GM19438 (cell line): ENCODE data around the gene AUTS2.
A peak's percentile ranks its signal among the peaks of the same experiment; 100 is the strongest.

Experiments
- ATAC-seq: cut with Tn5 transposase; IDR thresholded peaks from one replicate; pipeline ENCODE4 v1.9.1; 2021; ENCODE audit warnings: low read depth; ENCODE audit not compliant: unreplicated experiment

AUTS2 gene

GRCh38 chr7:69710768-69711438, 112.6 kb downstream of the AUTS2 start:
- ATAC-seq = no peak

DNA sequence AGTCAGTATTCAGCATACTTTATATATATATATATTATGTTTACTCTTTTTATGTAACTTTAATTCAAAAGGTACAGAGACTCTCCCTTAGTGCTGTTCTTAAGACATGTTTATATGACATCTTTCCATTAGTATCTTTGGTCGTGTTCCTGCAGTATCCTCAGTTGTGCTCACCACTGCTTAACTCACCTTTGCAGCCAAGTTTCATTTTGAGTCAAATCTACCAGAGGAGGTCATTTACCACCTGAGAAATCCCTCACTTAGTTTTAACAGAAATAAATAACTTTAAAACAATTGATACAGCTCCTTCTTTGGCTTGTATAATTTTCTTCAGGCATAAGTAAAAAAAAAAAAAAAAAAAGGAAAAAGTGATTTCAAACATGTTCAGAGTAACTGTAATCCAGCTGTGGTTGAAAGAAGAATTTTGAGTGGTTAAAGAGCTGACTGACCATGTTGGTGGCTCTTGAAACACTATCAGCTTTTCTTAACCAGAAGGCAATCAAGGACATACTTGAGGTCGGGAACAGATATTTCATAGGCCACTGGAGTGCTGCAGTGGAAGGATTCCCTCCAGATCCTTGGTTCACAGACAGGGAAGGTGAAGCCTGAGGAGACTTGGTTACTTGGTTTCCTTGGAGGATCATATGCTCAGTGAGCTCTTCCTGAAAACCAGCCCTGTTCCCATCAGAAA, 116.8 kb downstream of the AUTS2 start:
- no peak for ATAC-seq

- ATAC-seq = no peak
Measured at GRCh38 chr7:69717221-69717620, 118.9 kb downstream of the AUTS2 start.

- no peak for ATAC-seq
Measured at GRCh38 chr7:69719717-69720116, 121.4 kb downstream of the AUTS2 start.

DNA sequence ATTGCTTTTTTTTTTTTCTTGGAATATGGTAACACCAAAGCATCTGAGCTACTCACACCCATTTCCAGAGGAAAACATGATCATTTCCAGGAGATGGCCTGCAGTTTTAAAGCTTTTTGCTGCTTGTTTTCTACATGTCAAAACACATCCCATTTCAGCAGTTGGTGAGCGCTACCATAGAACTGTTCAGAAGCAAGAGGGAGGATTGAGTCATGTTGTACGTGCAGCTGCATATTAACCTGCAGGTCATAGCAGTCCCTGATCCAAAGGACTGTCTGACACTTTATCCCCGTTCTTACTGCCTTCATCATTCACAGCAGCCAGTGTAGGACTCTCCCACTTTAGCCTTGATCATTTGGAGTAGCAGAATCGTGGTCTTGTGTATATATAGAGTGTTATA, 124.6 kb downstream of the AUTS2 start:
- ATAC-seq = no peak

- ATAC-seq = no peak
Measured at GRCh38 chr7:69723663-69724062, 125.4 kb downstream of the AUTS2 start.

DNA sequence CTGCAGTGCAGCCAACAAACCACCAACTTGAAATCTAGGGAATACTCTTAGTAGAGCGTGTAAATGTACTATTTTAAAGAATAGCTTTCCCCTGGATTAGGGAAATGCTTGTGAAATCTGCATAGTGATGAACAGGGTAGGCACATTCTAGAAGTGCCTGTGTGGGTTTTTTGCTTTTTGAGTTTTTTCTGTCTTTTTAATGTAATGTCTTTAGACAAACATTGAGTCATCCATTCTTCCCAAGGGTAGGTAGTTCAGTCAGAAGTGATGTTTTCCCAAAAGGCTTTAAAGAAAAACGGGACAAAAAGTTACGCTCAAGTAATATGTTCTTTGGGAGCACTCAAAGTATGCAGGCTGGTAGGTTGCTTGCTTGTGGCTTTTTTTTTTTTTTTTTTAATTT, 130.0 kb downstream of the AUTS2 start:
- ATAC-seq = no peak

GRCh38 chr7:69732203-69732602, 133.9 kb downstream of the AUTS2 start:
- no peak for ATAC-seq

DNA sequence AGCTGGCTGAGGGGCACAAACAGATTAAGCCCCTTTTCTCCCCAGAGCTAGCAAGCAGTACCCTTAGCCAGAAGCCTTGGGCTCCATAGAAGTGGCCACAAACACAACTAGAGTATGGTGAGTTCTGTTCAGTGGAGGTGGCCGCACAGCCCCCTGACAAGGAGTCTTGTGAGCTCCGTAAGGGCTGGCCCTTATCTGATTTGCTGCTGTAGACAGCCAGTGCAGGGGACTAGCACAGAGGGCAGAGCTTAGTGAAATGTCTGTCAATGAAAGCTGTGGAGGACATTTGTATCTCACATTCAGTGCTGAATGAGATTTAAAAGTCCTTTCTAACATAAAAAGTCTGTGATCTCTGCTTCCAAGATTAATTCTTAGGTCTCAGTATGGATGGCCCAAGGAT, 137.3 kb downstream of the AUTS2 start:
- no peak for ATAC-seq

DNA sequence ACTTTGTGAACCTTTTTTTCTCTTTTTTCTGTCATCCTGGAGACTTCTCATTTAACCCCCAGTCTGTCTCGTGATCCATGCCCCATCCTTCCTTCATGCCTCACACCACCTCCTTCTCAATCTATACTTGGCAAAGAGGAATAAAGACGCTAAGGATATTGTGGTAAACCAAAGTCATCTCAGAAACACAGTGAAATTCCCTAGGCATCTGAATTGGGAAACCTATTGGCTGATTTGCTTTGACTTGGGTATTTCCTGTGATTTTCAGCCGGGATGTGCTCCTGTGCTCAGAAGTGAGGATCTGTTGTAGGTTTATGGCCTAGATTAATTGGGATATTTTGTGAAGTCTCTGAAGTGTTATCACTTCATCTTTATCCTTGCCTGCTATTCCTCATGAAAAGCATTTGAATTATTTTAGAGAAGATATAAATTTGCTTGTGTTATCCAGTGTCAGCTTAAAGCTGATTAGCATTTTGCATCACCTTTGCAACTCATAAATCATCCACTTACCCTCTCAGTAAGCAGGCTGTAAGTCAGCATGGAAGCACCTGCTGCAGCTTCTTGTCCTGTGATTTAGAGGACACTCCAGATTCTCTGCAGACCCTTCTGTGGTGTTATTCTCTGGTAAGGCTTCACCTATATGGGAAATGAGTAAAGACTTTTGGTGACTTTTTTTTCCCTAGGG, 138.0 kb downstream of the AUTS2 start:
- no peak for ATAC-seq

DNA sequence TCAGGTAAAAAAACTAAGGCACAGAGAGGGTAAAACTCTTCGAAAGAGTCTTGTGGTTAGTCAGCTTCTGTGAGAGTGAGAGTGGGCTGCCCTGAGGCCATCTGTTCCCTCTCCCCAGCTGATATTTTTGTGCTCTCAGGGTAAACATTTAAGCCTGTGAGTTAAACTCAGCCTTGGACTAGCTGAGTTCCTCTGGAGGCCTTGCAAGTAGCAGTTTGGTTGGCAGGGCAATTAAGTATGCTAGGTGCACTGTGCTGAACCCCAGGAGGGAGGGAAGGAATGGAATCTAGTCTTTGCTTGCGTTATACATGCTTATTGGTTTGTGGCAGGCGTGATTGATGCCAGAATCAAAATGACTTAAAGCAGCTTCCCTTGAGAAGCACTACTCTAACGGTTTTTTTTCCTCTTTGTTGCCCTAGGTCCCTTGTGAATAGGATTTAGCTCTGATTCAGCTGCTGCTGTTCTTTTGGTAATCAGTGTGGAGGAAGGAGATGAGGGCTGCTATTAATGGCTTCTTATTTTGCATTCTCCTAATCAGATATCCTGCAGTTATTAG, 140.2 kb downstream of the AUTS2 start:
- ATAC-seq = peak; percentile 76

DNA sequence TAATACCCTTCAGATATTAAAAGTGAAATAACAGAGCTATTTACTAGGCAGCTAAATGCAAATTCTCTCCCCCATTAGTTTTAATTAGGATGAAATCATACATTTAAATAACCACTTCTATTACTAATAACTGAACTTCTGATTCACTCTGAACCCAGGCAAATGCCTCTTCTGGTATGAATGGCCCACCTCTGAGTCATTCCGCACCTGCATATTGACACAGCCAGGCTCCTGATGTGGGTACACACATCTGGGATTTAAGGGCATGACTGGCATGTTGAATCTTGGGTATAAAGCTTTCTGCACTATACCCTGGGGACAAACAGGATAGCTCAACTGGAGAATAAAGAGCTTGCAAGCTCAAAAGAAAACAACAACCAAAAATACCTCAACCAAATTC, 140.9 kb downstream of the AUTS2 start:
- no peak for ATAC-seq

- ATAC-seq = peak; percentile 63
Measured at GRCh38 chr7:69739931-69740431, 141.7 kb downstream of the AUTS2 start.

GRCh38 chr7:69742237-69742636, 144.0 kb downstream of the AUTS2 start:
- no peak for ATAC-seq

DNA sequence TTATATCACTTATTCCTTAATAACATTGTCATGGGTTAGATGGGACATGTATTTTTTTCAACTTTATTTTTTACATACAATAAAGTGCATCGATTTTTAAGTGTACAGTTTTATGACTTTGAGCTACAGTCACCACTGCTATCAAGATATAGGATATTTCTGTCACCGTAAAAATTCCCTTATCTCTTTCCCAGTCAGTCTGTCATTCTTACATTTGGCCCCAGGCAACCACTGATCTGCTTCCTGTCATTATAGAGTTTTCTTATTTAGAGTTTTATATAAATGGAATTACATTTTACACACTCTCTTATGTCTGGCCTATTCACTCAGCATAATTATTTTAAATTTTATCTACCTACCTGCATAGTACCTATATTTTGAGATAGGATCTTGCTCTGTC, 145.2 kb downstream of the AUTS2 start:
- no peak for ATAC-seq

- ATAC-seq = no peak
Measured at GRCh38 chr7:69744026-69744425, 145.8 kb downstream of the AUTS2 start.

GRCh38 chr7:69746383-69746782, 148.1 kb downstream of the AUTS2 start:
- no peak for ATAC-seq

DNA sequence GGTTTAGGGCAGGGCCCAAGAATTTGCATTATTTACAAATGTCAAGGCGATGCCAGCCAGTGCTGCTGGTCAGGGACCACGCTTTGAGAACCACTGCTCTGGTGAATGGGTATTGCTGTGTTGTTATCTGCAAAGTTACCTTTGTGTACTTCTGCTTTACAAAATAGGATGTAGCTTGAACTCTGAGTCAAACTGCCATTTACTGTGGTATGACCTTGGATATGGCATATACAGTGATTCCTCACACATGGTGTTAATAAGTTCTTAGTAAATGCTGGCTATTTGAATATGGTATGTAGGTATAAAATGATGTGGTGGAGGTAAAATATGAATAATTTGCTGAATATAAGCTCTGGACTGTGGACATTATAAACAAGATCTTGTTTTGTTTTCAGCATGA, 148.9 kb downstream of the AUTS2 start:
- ATAC-seq = no peak

DNA sequence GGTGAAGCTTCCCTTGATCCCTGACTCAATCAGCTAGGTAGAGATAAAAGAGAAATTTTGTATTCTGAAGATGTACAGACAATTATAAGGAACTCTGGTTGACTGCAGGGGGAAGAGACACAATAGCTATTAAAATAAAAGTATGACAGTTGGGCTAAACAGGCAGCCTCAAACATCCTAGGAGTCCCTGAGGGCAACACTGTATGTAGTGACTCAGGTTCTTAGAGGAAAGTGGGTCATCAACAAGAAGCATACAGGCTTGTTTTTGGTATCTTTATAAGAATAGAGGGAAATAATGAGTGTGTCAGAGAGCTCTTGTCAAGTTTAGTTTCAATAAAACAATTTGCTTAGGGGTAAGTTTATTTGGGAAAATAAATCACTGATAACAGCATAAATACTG, 150.3 kb downstream of the AUTS2 start:
- no peak for ATAC-seq

DNA sequence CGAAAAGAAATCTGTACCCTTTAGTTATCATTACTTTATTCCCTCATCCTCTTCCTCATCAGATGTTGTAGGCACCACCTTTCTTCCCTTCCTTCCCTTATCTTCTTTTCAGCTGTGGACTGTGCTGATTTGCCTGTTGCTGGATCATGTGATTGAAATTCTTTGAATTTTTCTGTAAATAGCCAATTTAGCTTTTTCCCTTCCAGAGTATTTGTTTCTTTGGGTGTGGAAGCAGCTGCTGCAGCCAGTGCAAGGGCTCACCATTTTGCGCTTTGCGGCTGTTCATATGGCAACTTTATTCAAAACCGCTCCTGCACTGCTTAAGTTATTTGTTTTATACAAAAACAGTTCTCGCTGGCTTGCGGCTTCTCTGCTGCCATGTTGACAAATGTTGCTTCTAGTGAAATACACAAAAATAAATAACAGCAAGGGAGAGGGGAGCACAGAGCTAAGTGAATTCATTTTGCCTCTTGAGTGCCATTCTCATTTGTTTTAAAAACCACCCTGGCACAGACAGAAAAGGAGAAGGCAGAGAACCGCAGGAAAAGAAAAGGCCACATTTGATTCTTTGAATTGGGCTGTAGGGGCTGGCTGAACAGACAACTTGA, 151.2 kb downstream of the AUTS2 start:
- ATAC-seq = no peak

DNA sequence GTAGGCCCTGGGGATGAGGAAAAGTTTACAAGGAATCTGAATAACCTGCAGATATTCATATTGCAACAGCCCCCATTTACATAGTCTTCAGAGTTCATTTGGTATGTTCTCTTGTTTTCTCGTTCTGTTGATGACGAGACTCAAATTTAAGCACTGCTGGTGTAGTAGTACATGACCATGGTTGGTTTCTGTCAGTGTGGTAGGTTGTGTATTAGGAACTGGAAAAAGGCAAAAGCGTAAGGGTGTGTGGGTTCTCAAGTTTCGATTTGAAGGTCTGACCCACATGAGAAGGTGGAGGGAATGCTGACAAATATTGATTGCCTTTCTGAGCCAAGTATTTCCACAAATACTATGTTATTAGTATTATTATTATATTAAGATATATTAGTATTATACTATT, 151.7 kb downstream of the AUTS2 start:
- ATAC-seq = no peak
